CD4-positive, CD25-positive, alpha-beta regulatory T cell (primary cell): ENCODE measurements around the gene CBLN3. TPM values are rescaled to one million over a fixed set of nuclear protein-coding genes. Genes with fewer than 3 reads are reported as not detected.

Source experiments
- ATAC-seq, 2 donors: fragments of 150-1000 bp; cut with Tn5 transposase; one replicate each; pipeline ENCODE4 v1.10.0; 2021; ENCODE audit warnings: low read depth in 2 of 2, moderate number of reproducible peaks in 2 of 2, moderate library complexity in 1 of 2
- DNase-seq, 3 donors: peaks; one replicate each; pipeline versions ENCODE4 v3.0.0 to v3.0.0-alpha.2; 2012 to 2022; ENCODE audit warnings: mixed read lengths in 1 of 3
- H3K27ac ChIP-seq: one replicate; pipeline ENCODE4 v1.7.0; 2013; ENCODE audit warnings: mild to moderate bottlenecking, low read length; ENCODE audit not compliant: insufficient read depth, poor library complexity, severe bottlenecking
- H3K27me3 ChIP-seq: one replicate; pipeline ENCODE4 v1.7.0; 2013; ENCODE audit warnings: low read length; ENCODE audit not compliant: control insufficient read depth, insufficient read depth
- H3K36me3 ChIP-seq: one replicate; pipeline ENCODE4 v1.7.0; 2013; ENCODE audit warnings: mild to moderate bottlenecking, low read length, moderate library complexity; ENCODE audit not compliant: control insufficient read depth, insufficient read depth
- H3K4me1 ChIP-seq: 2 replicates; pipeline ENCODE4 v1.7.0; 2013; ENCODE audit warnings: mild to moderate bottlenecking, low read length; ENCODE audit not compliant: insufficient read depth, control insufficient read depth, poor library complexity, severe bottlenecking
- H3K4me3 ChIP-seq: one replicate; pipeline ENCODE4 v1.7.0; 2013; ENCODE audit warnings: low read depth, mild to moderate bottlenecking, low read length, moderate library complexity
- H3K9me3 ChIP-seq, 2 experiments: 1 replicate in 1 of 2; 2 replicates in 1 of 2; pipeline ENCODE4 v1.7.0; 2013; ENCODE audit warnings: low read length in 2 of 2, mild to moderate bottlenecking in 1 of 2, moderate library complexity in 1 of 2; ENCODE audit not compliant: control insufficient read depth in 2 of 2
- H3K27ac Mint-ChIP-seq, 3 donors: one replicate each; pipeline ENCODE4 v1.8.0; 2020 to 2022; ENCODE audit warnings: mild to moderate bottlenecking in 3 of 3, mixed read lengths in 3 of 3, moderate library complexity in 2 of 3
- H3K27me3 Mint-ChIP-seq: one replicate; pipeline ENCODE4 v1.8.0; 2022; ENCODE audit warnings: mild to moderate bottlenecking, mixed read lengths
- H3K36me3 Mint-ChIP-seq: one replicate; pipeline ENCODE4 v1.8.0; 2020; ENCODE audit warnings: mixed read lengths
- H3K4me1 Mint-ChIP-seq, 4 donors: one replicate each; pipeline ENCODE4 v1.8.0; 2020 to 2022; ENCODE audit warnings: mixed read lengths in 4 of 4, mild to moderate bottlenecking in 1 of 4
- H3K4me3 Mint-ChIP-seq, 4 donors: one replicate each; pipeline ENCODE4 v1.8.0; 2020 to 2022; ENCODE audit warnings: mild to moderate bottlenecking in 4 of 4, mixed read lengths in 4 of 4, moderate library complexity in 3 of 4
- H3K9me3 Mint-ChIP-seq, 7 donors: one replicate each; pipeline ENCODE4 v1.8.0; 2020 to 2022; ENCODE audit warnings: mixed read lengths in 7 of 7, mild to moderate bottlenecking in 3 of 7, moderate library complexity in 2 of 7
- polyA plus RNA-seq, 4 donors: library from polyadenylated mRNA; unstranded; fragments of 300-500 nt; fragmentation: Illumina TruSeq; gene quantifications; one replicate each; pipeline ENCODE4 v1.2.3, GENCODE V29; 2021
- total RNA-seq: library from RNA; stranded (reverse); gene quantifications from one replicate; pipeline ENCODE4 v1.2.3, GENCODE V29; 2022

The CBLN3 gene
- total and polyA plus RNA-seq, 5 donors from 2014 or later, result 0.10 to 3.2 (median 0.11) TPM

DNA sequence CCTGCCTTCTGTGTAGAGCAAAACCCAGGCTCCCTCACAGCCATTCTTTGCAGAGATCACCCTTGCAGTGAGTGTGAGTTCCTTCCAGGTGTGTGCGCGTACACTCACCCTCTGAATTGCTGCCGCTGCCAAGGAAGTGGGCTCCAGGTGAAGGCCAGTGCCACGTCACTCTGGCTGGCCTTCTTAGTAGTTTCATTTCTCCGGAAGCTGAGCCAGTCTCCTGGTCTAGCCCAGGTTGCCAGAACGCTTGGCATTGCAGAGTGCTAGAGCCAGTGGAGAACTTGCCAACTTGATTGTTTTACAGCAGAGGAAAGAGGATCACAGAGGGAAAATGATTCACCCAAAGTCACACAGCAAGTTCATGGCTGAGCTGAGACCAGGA lies 11.0 kb downstream of the CBLN3 start:
- no peak overlapping the region for H3K4me3 Mint-ChIP-seq
- no peak overlapping the region for H3K4me3 ChIP-seq
- no peaks in the 10 kb centered on the region for H3K4me1 Mint-ChIP-seq
- DNase-seq, result no peak
- no peak overlapping the region for H3K27ac Mint-ChIP-seq
- H3K27me3 Mint-ChIP-seq, result peaks cover 32% of the 10 kb centered on the region
- no peak for ATAC-seq
- H3K36me3 ChIP-seq, result no peaks in the 10 kb centered on the region
- H3K9me3 Mint-ChIP-seq, result peaks cover 0 to 2% (median 0%) of the 10 kb centered on the region in 7 donors
- H3K9me3 ChIP-seq, result no peaks in the 10 kb centered on the region
- H3K27me3 ChIP-seq, result peaks cover 2% of the 10 kb centered on the region
- H3K4me1 ChIP-seq, result no peaks in the 10 kb centered on the region
- no peak overlapping the region for H3K27ac ChIP-seq
- no peaks in the 10 kb centered on the region for H3K36me3 Mint-ChIP-seq

DNA sequence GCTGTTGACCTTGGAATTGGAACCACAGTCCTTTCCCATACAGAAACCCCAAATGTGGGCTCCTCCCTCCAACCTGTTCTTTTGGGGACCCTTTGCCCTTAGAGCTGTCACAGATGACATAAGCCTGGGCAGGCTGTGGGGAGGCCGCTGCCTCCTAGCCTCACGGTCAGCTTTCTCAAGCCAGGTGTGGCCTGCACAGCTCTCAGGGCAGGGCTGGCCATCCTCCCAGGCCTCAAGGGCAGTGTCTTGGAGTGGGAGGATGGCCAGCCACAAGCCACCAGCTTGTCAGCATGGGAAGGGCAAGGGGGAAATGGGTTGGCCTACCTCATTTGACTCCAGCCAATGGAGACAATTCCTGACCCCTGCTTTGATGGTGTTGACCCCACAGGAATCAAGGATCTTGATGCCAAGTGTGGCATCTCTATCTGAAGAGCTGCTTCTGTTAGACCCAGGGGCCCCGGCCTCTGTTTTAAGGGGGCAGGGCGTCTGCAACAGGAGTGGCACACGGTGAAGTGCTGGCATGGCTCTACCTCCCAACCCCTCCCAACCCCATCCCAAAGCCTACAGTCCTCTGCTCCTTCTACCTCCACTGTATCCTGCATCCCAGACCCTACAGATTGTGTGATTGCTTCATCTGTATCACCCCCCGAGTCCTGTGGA lies 11.5 kb downstream of the CBLN3 start:
- no peak overlapping the region for H3K4me3 Mint-ChIP-seq
- Histone ChIP-seq H3K9me3 (no peaks in the 10 kb centered on the region), H3K4me1 (no peaks in the 10 kb centered on the region), H3K27ac (no peak overlapping the region), H3K36me3 (no peaks in the 10 kb centered on the region), H3K4me3 (no peak overlapping the region), H3K27me3 (peaks cover 2% of the 10 kb centered on the region)
- H3K4me1 Mint-ChIP-seq, result no peaks in the 10 kb centered on the region
- DNase-seq, result no peak
- no peak for ATAC-seq
- peaks cover 0 to 2% (median 0%) of the 10 kb centered on the region in 7 donors for H3K9me3 Mint-ChIP-seq
- no peak overlapping the region for H3K27ac Mint-ChIP-seq
- peaks cover 32% of the 10 kb centered on the region for H3K27me3 Mint-ChIP-seq
- H3K36me3 Mint-ChIP-seq, result no peaks in the 10 kb centered on the region

DNA sequence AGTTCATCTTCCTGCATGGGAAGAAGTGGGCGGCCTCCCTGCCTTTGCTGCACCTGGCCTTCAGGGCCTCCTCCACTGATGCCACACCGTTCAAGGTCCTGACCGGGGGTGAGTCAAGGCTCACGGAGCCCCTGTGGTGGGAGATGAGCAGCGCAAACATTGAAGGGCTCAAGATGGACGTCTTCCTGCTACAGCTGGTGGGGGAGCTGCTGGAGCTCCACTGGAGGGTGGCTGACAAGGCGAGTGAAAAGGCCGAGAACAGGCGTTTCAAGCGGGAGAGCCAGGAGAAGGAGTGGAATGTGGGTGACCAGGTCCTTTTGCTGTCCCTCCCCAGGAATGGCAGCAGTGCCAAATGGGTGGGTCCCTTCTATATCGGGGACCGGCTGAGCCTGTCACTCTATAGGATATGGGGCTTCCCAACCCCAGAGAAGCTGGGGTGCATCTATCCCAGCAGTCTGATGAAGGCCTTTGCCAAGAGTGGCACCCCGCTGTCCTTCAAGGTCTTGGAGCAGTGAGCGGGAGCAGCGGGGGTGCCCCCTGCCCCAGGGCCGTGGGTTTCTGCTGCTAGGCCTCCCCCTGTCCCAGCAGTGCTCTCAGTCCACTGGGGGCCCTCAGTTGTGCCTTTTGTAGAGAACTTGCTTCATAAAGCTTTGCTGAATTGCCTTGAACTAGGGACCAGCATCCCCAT lies 12.4 kb downstream of the CBLN3 start:
- Histone ChIP-seq H3K27ac (no peak overlapping the region), H3K36me3 (no peaks in the 10 kb centered on the region), H3K4me1 (no peaks in the 10 kb centered on the region), H3K27me3 (peaks cover 2% of the 10 kb centered on the region), H3K4me3 (no peak overlapping the region), H3K9me3 (no peaks in the 10 kb centered on the region)
- DNase-seq (no peak), ATAC-seq (no peak)
- peaks cover 0 to 2% (median 0%) of the 10 kb centered on the region in 7 donors for H3K9me3 Mint-ChIP-seq
- H3K27ac Mint-ChIP-seq, result no peak overlapping the region
- no peak overlapping the region for H3K4me3 Mint-ChIP-seq
- no peaks in the 10 kb centered on the region for H3K4me1 Mint-ChIP-seq
- H3K27me3 Mint-ChIP-seq, result peaks cover 38% of the 10 kb centered on the region
- H3K36me3 Mint-ChIP-seq, result no peaks in the 10 kb centered on the region

DNA sequence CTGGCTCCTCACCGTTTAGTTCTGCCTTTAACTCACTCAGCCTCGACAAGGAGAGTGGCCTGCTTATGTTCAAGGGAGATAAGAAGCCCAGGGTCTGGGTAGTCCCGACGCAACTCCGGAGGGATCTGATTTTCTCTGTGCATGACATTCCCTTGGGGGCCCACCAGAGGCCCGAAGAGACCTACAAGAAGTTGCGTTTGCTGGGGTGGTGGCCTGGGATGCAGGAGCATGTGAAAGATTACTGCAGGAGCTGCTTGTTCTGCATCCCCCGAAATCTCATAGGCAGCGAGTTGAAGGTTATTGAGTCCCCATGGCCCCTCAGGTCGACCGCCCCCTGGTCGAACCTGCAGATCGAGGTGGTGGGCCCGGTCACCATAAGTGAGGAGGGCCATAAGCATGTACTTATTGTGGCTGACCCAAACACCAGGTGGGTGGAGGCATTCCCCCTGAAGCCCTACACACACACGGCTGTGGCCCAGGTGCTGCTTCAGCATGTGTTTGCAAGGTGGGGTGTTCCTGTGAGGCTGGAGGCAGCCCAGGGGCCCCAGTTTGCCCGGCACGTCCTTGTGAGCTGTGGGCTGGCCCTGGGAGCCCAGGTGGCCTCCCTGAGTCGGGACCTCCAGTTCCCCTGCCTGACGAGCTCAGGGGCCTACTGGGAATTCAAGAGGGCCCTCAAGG lies 13.1 kb downstream of the CBLN3 start:
- Mint-ChIP-seq H3K4me1 (no peaks in the 10 kb centered on the region), H3K36me3 (no peaks in the 10 kb centered on the region), H3K4me3 (no peak overlapping the region), H3K27me3 (peaks cover 38% of the 10 kb centered on the region), H3K27ac (no peak overlapping the region), H3K9me3 (peaks cover 0 to 2% (median 0%) of the 10 kb centered on the region in 7 donors)
- ATAC-seq, result no peak
- Histone ChIP-seq H3K9me3 (no peaks in the 10 kb centered on the region), H3K4me3 (no peak overlapping the region), H3K27me3 (peaks cover 2% of the 10 kb centered on the region), H3K27ac (no peak overlapping the region), H3K4me1 (no peaks in the 10 kb centered on the region), H3K36me3 (no peaks in the 10 kb centered on the region)
- DNase-seq, result no peak

DNA sequence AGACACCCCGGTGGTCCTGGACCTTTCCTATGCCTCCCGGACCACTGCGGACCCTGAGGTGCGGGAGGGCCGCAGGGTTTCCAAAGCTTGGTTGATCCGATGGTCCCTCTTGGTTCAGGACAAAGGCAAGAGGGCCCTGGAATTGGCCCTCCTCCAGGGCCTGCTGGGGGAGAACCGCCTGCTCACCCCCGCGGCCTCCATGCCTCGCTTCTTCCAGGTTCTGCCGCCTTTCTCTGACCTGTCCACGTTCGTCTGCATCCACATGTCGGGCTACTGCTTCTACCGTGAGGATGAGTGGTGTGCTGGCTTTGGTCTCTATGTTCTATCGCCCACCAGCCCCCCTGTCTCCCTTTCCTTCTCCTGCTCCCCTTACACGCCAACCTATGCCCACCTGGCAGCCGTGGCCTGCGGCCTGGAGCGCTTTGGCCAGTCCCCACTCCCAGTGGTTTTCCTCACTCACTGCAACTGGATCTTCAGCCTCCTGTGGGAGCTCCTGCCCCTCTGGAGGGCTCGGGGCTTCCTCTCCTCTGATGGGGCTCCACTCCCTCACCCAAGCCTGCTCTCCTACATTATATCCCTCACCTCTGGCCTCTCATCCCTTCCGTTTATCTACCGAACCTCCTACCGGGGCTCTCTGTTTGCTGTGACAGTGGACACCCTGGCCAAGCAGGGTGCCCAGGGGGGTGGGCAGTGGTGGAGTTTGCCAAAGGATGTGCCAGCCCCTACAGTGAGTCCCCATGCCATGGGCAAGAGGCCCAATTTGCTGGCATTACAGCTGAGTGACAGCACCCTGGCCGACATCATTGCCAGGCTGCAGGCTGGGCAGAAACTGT lies 13.8 kb downstream of the CBLN3 start:
- H3K27ac Mint-ChIP-seq, result no peak overlapping the region
- Histone ChIP-seq H3K4me1 (no peaks in the 10 kb centered on the region), H3K27ac (no peak overlapping the region), H3K36me3 (no peaks in the 10 kb centered on the region), H3K4me3 (no peak overlapping the region), H3K9me3 (no peaks in the 10 kb centered on the region), H3K27me3 (peaks cover 2% of the 10 kb centered on the region)
- no peak overlapping the region for H3K4me3 Mint-ChIP-seq
- DNase-seq, result no peak
- H3K9me3 Mint-ChIP-seq, result peaks cover 0 to 2% (median 0%) of the 10 kb centered on the region in 7 donors
- peaks cover 34% of the 10 kb centered on the region for H3K27me3 Mint-ChIP-seq
- ATAC-seq, result no peak
- H3K4me1 Mint-ChIP-seq, result no peaks in the 10 kb centered on the region
- no peaks in the 10 kb centered on the region for H3K36me3 Mint-ChIP-seq

DNA sequence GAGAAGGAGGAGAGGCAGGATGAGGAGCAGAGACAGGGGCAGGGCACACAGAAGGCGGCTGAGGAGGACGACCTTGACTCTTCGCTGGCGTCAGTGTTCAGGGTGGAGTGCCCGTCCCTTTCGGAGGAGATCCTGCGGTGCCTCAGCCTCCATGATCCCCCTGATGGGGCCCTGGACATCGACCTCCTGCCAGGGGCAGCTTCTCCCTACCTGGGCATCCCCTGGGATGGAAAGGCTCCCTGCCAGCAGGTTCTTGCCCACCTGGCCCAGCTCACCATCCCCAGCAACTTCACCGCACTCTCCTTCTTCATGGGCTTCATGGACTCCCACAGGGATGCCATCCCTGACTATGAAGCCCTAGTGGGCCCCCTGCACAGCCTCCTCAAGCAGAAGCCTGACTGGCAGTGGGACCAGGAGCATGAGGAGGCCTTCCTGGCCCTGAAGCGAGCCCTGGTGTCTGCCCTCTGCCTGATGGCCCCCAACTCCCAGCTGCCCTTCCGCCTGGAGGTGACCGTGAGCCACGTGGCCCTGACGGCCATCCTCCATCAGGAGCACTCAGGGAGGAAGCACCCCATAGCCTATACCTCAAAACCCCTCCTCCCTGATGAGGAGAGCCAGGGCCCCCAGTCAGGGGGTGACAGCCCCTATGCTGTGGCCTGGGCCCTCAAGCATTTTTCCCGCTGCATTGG lies 14.6 kb downstream of the CBLN3 start:
- no peak for ATAC-seq
- Mint-ChIP-seq H3K27ac (no peak overlapping the region), H3K4me1 (no peaks in the 10 kb centered on the region), H3K4me3 (no peak overlapping the region), H3K27me3 (peaks cover 34% of the 10 kb centered on the region), H3K9me3 (peaks cover 0 to 2% (median 0%) of the 10 kb centered on the region in 7 donors), H3K36me3 (no peaks in the 10 kb centered on the region)
- no peaks in the 10 kb centered on the region for H3K4me1 ChIP-seq
- no peaks in the 10 kb centered on the region for H3K36me3 ChIP-seq
- no peaks in the 10 kb centered on the region for H3K9me3 ChIP-seq
- H3K27ac ChIP-seq, result no peak overlapping the region
- no peak overlapping the region for H3K4me3 ChIP-seq
- H3K27me3 ChIP-seq, result peaks cover 2% of the 10 kb centered on the region
- no peak for DNase-seq

DNA sequence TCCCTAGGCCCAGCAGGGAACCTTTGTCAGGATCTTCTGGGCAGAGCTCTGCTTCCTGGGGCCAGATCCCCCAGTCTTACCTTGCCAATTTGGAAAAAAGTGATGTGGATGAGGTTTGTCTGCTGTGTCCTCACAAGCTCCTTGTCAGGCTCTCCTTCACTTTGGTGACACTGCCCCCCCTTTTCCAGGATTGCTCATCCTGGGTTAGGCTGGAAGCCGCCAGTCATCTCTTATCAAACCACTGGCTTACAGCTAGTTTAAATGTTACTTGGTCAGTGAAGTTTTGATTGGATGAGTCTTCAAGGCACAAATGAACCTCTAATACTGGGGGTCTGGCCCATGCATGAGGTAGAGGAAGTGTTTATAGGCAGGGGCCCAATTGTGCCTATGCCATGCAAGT lies 15.4 kb downstream of the CBLN3 start:
- Histone ChIP-seq H3K27me3 (peaks cover under 1% of the 10 kb centered on the region), H3K9me3 (no peaks in the 10 kb centered on the region), H3K4me1 (no peaks in the 10 kb centered on the region), H3K27ac (no peak overlapping the region), H3K4me3 (no peak overlapping the region), H3K36me3 (no peaks in the 10 kb centered on the region)
- Mint-ChIP-seq H3K27ac (peak overlapping the region in 1 of 3 donors; percentile 7), H3K36me3 (no peaks in the 10 kb centered on the region), H3K4me1 (no peaks in the 10 kb centered on the region), H3K4me3 (no peak overlapping the region), H3K9me3 (peaks cover 0 to 2% (median 0%) of the 10 kb centered on the region in 7 donors), H3K27me3 (peaks cover 29% of the 10 kb centered on the region)
- no peak for ATAC-seq
- DNase-seq, result no peak
